ENCODE measurements around the gene MFSD2A. TPM values are rescaled to one million over a fixed set of nuclear protein-coding genes. Genes with fewer than 3 reads are reported as not detected.

The MFSD2A gene
- total and polyA plus RNA-seq, 9 of the 15 experiments (the other 6 are each of a cell fraction or from before 2014, with no cell fraction given): 0.06 to 0.40 (median 0.15) TPM; not detected in 4

- Histone ChIP-seq H3K9me3 (replicated peaks; ENCODE audit: control insufficient read depth, insufficient read depth, low read depth, low read length) (no peaks in the 10 kb centered on the region), H3K79me2 (ENCODE audit: control insufficient read depth, insufficient read depth, low read length) (no peaks in the 10 kb centered on the region), H3K4me1 (replicated peaks in 1 of 2; ENCODE audit: control insufficient read depth in 2 of 2, insufficient read depth in 2 of 2, low read length in 2 of 2) (peaks cover 0 to 6% of the 10 kb centered on the region in 2 experiments; a peak in 3 of 5 replicates), H3K27ac (ENCODE audit: extremely low read depth, low read depth, low read length) (no peak overlapping the region), H2AFZ (ENCODE audit: low read depth, low read length) (no peak overlapping the region), H3K9me1 (ENCODE audit: control insufficient read depth, insufficient read depth, low read length) (no peaks in the 10 kb centered on the region), H4K20me1 (replicated peaks; ENCODE audit: control insufficient read depth, insufficient read depth, low read length) (no peaks in the 10 kb centered on the region; the same call in 1 of the 2 replicates), H3K36me3 (ENCODE audit: control insufficient read depth, insufficient read depth, low read length) (no peaks in the 10 kb centered on the region), H3K4me3 (no peak overlapping the region), H3K9ac (ENCODE audit: insufficient read depth in 1 of 2, low read depth in 2 of 2, low read length in 2 of 2) (no peak overlapping the region), H3K4me2 (ENCODE audit: insufficient read depth, low read length) (no peak overlapping the region), H3K27me3 (ENCODE audit: control insufficient read depth in 2 of 2, insufficient read depth in 2 of 2, low read length in 2 of 2) (peaks cover 20 to 47% of the 10 kb centered on the region in 2 experiments)
- TF ChIP-seq ZNF384 (IDR thresholded peaks at IDR 0.05; ENCODE audit: low read depth, low read length): 0 out of 2 replicates have a peak, but pooled peaks have one; percentile 13
- no peak for TF ChIP-seq ZNF57 (CRISPR knock-in tag; IDR thresholded peaks at IDR 0.05)
- 44% methylated on average over 14 of the region's 14 CpGs for WGBS (ENCODE audit: insufficient coverage, low coverage, missing lambda C conversion rate)
- intact Hi-C loops (cut with micrococcal nuclease): no loop called here
- BruUV-seq (replicated peaks): no TSS peak
- ATAC-seq (peak; percentile 33; the same call in 2 of the 3 replicates), FAIRE-seq (no peak), DNase-seq (ENCODE audit: extremely low read depth in 1 of 4, low spot score in 3 of 4) (no peak)
- in situ Hi-C loops (cut with MboI): no loop called here
- ChIA-PET CTCF (ENCODE audit: low intra/inter-chr PET ratio) (no interaction called here), POLR2A (interaction anchor here (0.7 kb wide), 1 partner anchor 65 kb away, joined by 3 read pairs; no protein-coding TSS in a partner anchor)
These were observed 11.3 kb upstream of the MFSD2A start for GRCh38 chr1:39943471-39944290.

- POLR2A ChIA-PET: interaction anchor here (0.8 kb wide), 1 partner anchor 13 kb away, joined by 3 read pairs; no protein-coding TSS in a partner anchor
- H4K20me1 ChIP-seq (replicated peaks; ENCODE audit: control insufficient read depth, insufficient read depth, low read length): no peaks in the 10 kb centered on the region; the same call in 1 of the 2 replicates
- peak; percentile 45 for ATAC-seq
- FAIRE-seq: no peak
- no peak overlapping the region for H3K27ac ChIP-seq (ENCODE audit: extremely low read depth, low read depth, low read length)
- no peaks in the 10 kb centered on the region for H3K36me3 ChIP-seq (ENCODE audit: control insufficient read depth, insufficient read depth, low read length)
- 0 out of 2 replicates have a peak overlapping the region, but pooled peaks have one; percentile 4 for H2AFZ ChIP-seq (ENCODE audit: low read depth, low read length)
- H3K4me2 ChIP-seq (ENCODE audit: insufficient read depth, low read length): no peak overlapping the region
- under 1% methylated on average over 8 of the region's 8 CpGs for WGBS (ENCODE audit: insufficient coverage, low coverage, missing lambda C conversion rate)
- no peaks in the 10 kb centered on the region for H3K9me3 ChIP-seq (replicated peaks; ENCODE audit: control insufficient read depth, insufficient read depth, low read depth, low read length)
- CTCF ChIA-PET (ENCODE audit: low intra/inter-chr PET ratio): interaction anchor here (0.7 kb wide), 1 partner anchor 904 kb away, joined by 3 read pairs; no protein-coding TSS in a partner anchor
- no peak for DNase-seq (ENCODE audit: extremely low read depth in 1 of 4, low spot score in 3 of 4)
- no TSS peak for BruUV-seq (replicated peaks)
- in situ Hi-C loops (cut with MboI) (no loop called here), intact Hi-C loops (cut with micrococcal nuclease) (no loop called here)
- no peaks in the 10 kb centered on the region for H3K79me2 ChIP-seq (ENCODE audit: control insufficient read depth, insufficient read depth, low read length)
- no peak overlapping the region for H3K9ac ChIP-seq (ENCODE audit: insufficient read depth in 1 of 2, low read depth in 2 of 2, low read length in 2 of 2)
- no peaks in the 10 kb centered on the region for H3K9me1 ChIP-seq (ENCODE audit: control insufficient read depth, insufficient read depth, low read length)
- no peak overlapping the region for H3K4me3 ChIP-seq
- H3K4me1 ChIP-seq (replicated peaks in 1 of 2; ENCODE audit: control insufficient read depth in 2 of 2, insufficient read depth in 2 of 2, low read length in 2 of 2): peaks cover 0 to 6% of the 10 kb centered on the region in 2 experiments; a peak in 3 of 5 replicates
- peaks cover 17 to 44% of the 10 kb centered on the region in 2 experiments for H3K27me3 ChIP-seq (ENCODE audit: control insufficient read depth in 2 of 2, insufficient read depth in 2 of 2, low read length in 2 of 2)
- peak; percentile 83 for TF ChIP-seq MAFG (tag; conservative IDR thresholded peaks at IDR 0.05)
- TF ChIP-seq CBFA2T2 (conservative IDR thresholded peaks at IDR 0.05): no peak
- TF ChIP-seq PCBP2 (IDR thresholded peaks at IDR 0.05; ENCODE audit: low read depth, low read length, poor library complexity, severe bottlenecking): no peak
- no peak for TF ChIP-seq ZBTB8A (IDR thresholded peaks at IDR 0.05; ENCODE audit: partially characterized antibody)
- TF ChIP-seq ZNF316 (IDR thresholded peaks at IDR 0.05): peak; percentile 79
- TF ChIP-seq CREM (IDR thresholded peaks at IDR 0.05; ENCODE audit: low read depth): no peak
- TF ChIP-seq SMARCA4 (IDR thresholded peaks at IDR 0.05): 0 out of 2 replicates have a peak, but pooled peaks have one; percentile 32
- peak; percentile 53 for TF ChIP-seq NFE2L1 (tag; IDR thresholded peaks at IDR 0.05; ENCODE audit: borderline replicate concordance, low read depth)
- TF ChIP-seq ATF2 (CRISPR knock-in tag; IDR thresholded peaks at IDR 0.05): no peak
- peak; percentile 83 for TF ChIP-seq C11orf30 (IDR thresholded peaks at IDR 0.05; ENCODE audit: low read depth)
These were observed 10.4 kb upstream of the MFSD2A start for GRCh38 chr1:39944410-39945112.

All from K562 (cell line).